Measurements from ENCODE around the gene NFIL3. TPM values are rescaled to one million over a fixed set of nuclear protein-coding genes. Genes with fewer than 3 reads are reported as not detected.

Gene NFIL3
- total RNA-seq, 4 donors from 2014 or later: 36.6 to 167 (median 56.3) TPM

- DNase-seq (peak in 1 of 2 donors; percentile 62), ATAC-seq (no peak)
- intact Hi-C loops (cut with DNase I; ENCODE audit: low total_unique reads): loop anchor here (10.0 kb wide), 1 partner anchor 1324 kb away; no protein-coding TSS in a partner anchor
- TF ChIP-seq CTCF (IDR thresholded peaks at IDR 0.05 in 4 of 5, conservative IDR thresholded peaks at IDR 0.05 in 1 of 5): no peak
- no peak for TF ChIP-seq POLR2A (IDR thresholded peaks at IDR 0.05)
- H3K27ac ChIP-seq: peak overlapping the region in 1 of 4 donors; percentile 33
- no peak overlapping the region for H3K4me3 ChIP-seq
- H3K9me3 ChIP-seq: no peaks in the 10 kb centered on the region
- peaks cover 0 to 4% of the 10 kb centered on the region in 2 donors for H3K4me1 ChIP-seq
- H3K36me3 ChIP-seq: no peaks in the 10 kb centered on the region
- in situ Hi-C loops (cut with MboI; ENCODE audit: low sequenced_read_pairs in 4 of 4): loop anchor here (5.0 to 25.0 kb wide), 7 partner anchors 234 to 512 kb away; no protein-coding TSS in a partner anchor
- H3K27me3 ChIP-seq: no peaks in the 10 kb centered on the region
Measured at GRCh38 chr9:91428927-91429351, 5.3 kb upstream of the NFIL3 start.

GRCh38 chr9:91428436-91428835, 4.8 kb upstream of the NFIL3 start:
- ATAC-seq (no peak), DNase-seq (no peak)
- Histone ChIP-seq H3K9me3 (no peaks in the 10 kb centered on the region), H3K27ac (peak overlapping the region in 1 of 4 donors; percentile 33), H3K27me3 (no peaks in the 10 kb centered on the region), H3K36me3 (no peaks in the 10 kb centered on the region), H3K4me3 (no peak overlapping the region), H3K4me1 (peaks cover 0 to 4% of the 10 kb centered on the region in 2 donors)
- in situ Hi-C loops (cut with MboI; ENCODE audit: low sequenced_read_pairs in 4 of 4) (loop anchor here (5.0 to 25.0 kb wide), 7 partner anchors 234 to 511 kb away; no protein-coding TSS in a partner anchor), intact Hi-C loops (cut with DNase I; ENCODE audit: low total_unique reads) (loop anchor here (10.0 kb wide), 1 partner anchor 1324 kb away; no protein-coding TSS in a partner anchor)
- TF ChIP-seq POLR2A (IDR thresholded peaks at IDR 0.05): no peak
- TF ChIP-seq CTCF (IDR thresholded peaks at IDR 0.05 in 4 of 5, conservative IDR thresholded peaks at IDR 0.05 in 1 of 5): no peak

GRCh38 chr9:91427873-91428272, 4.2 kb upstream of the NFIL3 start:
- Histone ChIP-seq H3K36me3 (no peaks in the 10 kb centered on the region), H3K4me1 (peaks cover 0 to 4% of the 10 kb centered on the region in 2 donors), H3K9me3 (no peaks in the 10 kb centered on the region), H3K27me3 (no peaks in the 10 kb centered on the region), H3K27ac (no peak overlapping the region), H3K4me3 (no peak overlapping the region)
- intact Hi-C loops (cut with DNase I; ENCODE audit: low total_unique reads) (loop anchor here (10.0 kb wide), 1 partner anchor 1323 kb away; no protein-coding TSS in a partner anchor), in situ Hi-C loops (cut with MboI; ENCODE audit: low sequenced_read_pairs in 4 of 4) (loop anchor here (5.0 to 25.0 kb wide), 7 partner anchors 233 to 511 kb away; no protein-coding TSS in a partner anchor)
- no peak for ATAC-seq
- no peak for DNase-seq
- TF ChIP-seq CTCF (IDR thresholded peaks at IDR 0.05 in 4 of 5, conservative IDR thresholded peaks at IDR 0.05 in 1 of 5): no peak
- no peak for TF ChIP-seq POLR2A (IDR thresholded peaks at IDR 0.05)

GRCh38 chr9:91426123-91426745, 2.6 kb upstream of the NFIL3 start:
- in situ Hi-C loops (cut with MboI; ENCODE audit: low sequenced_read_pairs in 4 of 4) (loop anchor here (5.0 to 25.0 kb wide), 7 partner anchors 231 to 509 kb away; no protein-coding TSS in a partner anchor), intact Hi-C loops (cut with DNase I; ENCODE audit: low total_unique reads) (loop anchor here (1.0 to 10.0 kb wide), 2 partner anchors 389 to 1321 kb away; no protein-coding TSS in a partner anchor)
- Histone ChIP-seq H3K4me3 (no peak overlapping the region), H3K36me3 (no peaks in the 10 kb centered on the region), H3K9me3 (no peaks in the 10 kb centered on the region), H3K27me3 (no peaks in the 10 kb centered on the region), H3K4me1 (peaks cover 0 to 4% of the 10 kb centered on the region in 2 donors), H3K27ac (peak overlapping the region; percentile 98 to 100 (median 100))
- DNase-seq (no peak), ATAC-seq (no peak)
- peak in 4 of 5 experiments; percentile 34 to 50 (median 43) for TF ChIP-seq CTCF (IDR thresholded peaks at IDR 0.05 in 4 of 5, conservative IDR thresholded peaks at IDR 0.05 in 1 of 5)
- no peak for TF ChIP-seq POLR2A (IDR thresholded peaks at IDR 0.05)
